HepG2 (cell line): Measurements from ENCODE around the gene HCRT. TPM values are rescaled to one million over a fixed set of nuclear protein-coding genes. Genes with fewer than 3 reads are reported as not detected.

Experiments used
- ARNTL ChIP-seq: sonication (generic); formaldehyde crosslinking; IDR thresholded peaks from 2 replicates; pipeline ENCODE4 v1.4.0; 2020; ENCODE audit warnings: mild to moderate bottlenecking, missing genetic modification reagents
- DNMT1 ChIP-seq: sonication (generic); formaldehyde crosslinking; IDR thresholded peaks from 2 replicates; pipeline ENCODE4 v1.5.1; 2020; ENCODE audit warnings: mild to moderate bottlenecking, missing genetic modification reagents
- ERF ChIP-seq: IDR thresholded peaks from 2 replicates; pipeline ENCODE4 v1.6.1; 2018; ENCODE audit warnings: missing biosample characterization, missing genetic modification reagents
- ETV5 ChIP-seq: IDR thresholded peaks from 2 replicates; pipeline ENCODE4 v1.6.1; 2018; ENCODE audit warnings: missing biosample characterization, missing genetic modification reagents, inconsistent platforms, borderline replicate concordance
- FOXC1 ChIP-seq: sonication (generic); formaldehyde crosslinking; IDR thresholded peaks from 2 replicates; pipeline ENCODE4 v1.8.0; 2022; ENCODE audit warnings: mild to moderate bottlenecking, missing genetic modification reagents, borderline replicate concordance
- JARID2 ChIP-seq: sonication (generic); formaldehyde crosslinking; IDR thresholded peaks from 2 replicates; pipeline ENCODE4 v1.8.1; 2023; ENCODE audit warnings: missing genetic modification reagents, inconsistent platforms; ENCODE audit not compliant: insufficient replicate concordance
- KDM1A ChIP-seq: IDR thresholded peaks from 2 replicates; pipeline ENCODE4 v1.6.1; 2016; ENCODE audit warnings: missing compliant biosample characterization
- KDM4B ChIP-seq: sonication (generic); formaldehyde crosslinking; IDR thresholded peaks from 2 replicates; pipeline ENCODE4 v1.4.0; 2020; ENCODE audit warnings: missing genetic modification reagents
- KMT2A ChIP-seq: sonication (generic); formaldehyde crosslinking; IDR thresholded peaks from 2 replicates; pipeline ENCODE4 v1.4.0; 2020; ENCODE audit warnings: missing genetic modification reagents
- NFE2L1 ChIP-seq: sonication (generic); formaldehyde crosslinking; IDR thresholded peaks from 2 replicates; pipeline ENCODE4 v1.4.0; 2020; ENCODE audit warnings: missing genetic modification reagents, mild to moderate bottlenecking, borderline replicate concordance
- SOX5 ChIP-seq: IDR thresholded peaks from 2 replicates; pipeline ENCODE4 v1.6.1; 2016; ENCODE audit warnings: borderline replicate concordance
- STAG1 ChIP-seq: sonication (generic); formaldehyde crosslinking; IDR thresholded peaks from 2 replicates; pipeline ENCODE4 v1.4.0; 2020; ENCODE audit warnings: missing genetic modification reagents
- ZNF275 ChIP-seq: sonication (generic); formaldehyde crosslinking; IDR thresholded peaks from 2 replicates; pipeline ENCODE4 v1.8.0; 2022; ENCODE audit warnings: missing genetic modification reagents, mild to moderate bottlenecking, inconsistent platforms, borderline replicate concordance
- ZNF280D ChIP-seq: sonication (generic); formaldehyde crosslinking; IDR thresholded peaks from 2 replicates; pipeline ENCODE4 v1.5.1; 2020; ENCODE audit warnings: mild to moderate bottlenecking, missing genetic modification reagents
- ZNF317 ChIP-seq: sonication (generic); formaldehyde crosslinking; IDR thresholded peaks from 2 replicates; pipeline ENCODE4 v1.5.0; 2020; ENCODE audit warnings: mild to moderate bottlenecking, missing genetic modification reagents
- ZNF547 ChIP-seq: sonication (generic); formaldehyde crosslinking; IDR thresholded peaks from 2 replicates; pipeline ENCODE4 v1.5.1; 2020; ENCODE audit warnings: mild to moderate bottlenecking, missing genetic modification reagents
- ZNF556 ChIP-seq: sonication (generic); formaldehyde crosslinking; IDR thresholded peaks from 2 replicates; pipeline ENCODE4 v1.4.0; 2020; ENCODE audit warnings: mild to moderate bottlenecking, missing genetic modification reagents, borderline replicate concordance
- ZNF766 ChIP-seq: sonication (generic); formaldehyde crosslinking; IDR thresholded peaks from 2 replicates; pipeline ENCODE4 v1.5.0; 2020; ENCODE audit warnings: missing genetic modification reagents, borderline replicate concordance
- polyA plus RNA-seq, 8 experiments: library from polyadenylated mRNA; depleted of rRNA in 3 of 8; stranded (reverse) in 7 of 8; unstranded in 1 of 8; fragments of >200 nt; fragmentation: Illumina TruSeq in 4 of 8; extraction: Trizol in 4 of 8; gene quantifications; 2 replicates each; pipeline versions ENCODE4 v1.2.1 to v1.2.3, GENCODE V29; 2011 to 2016; ENCODE audit warnings: low read depth in 4 of 8, missing spikeins in 1 of 8, mixed read lengths in 1 of 8; ENCODE audit not compliant: insufficient read depth in 1 of 8
- total RNA-seq, 5 experiments: library from RNA; depleted of rRNA; stranded (reverse); fragments of >200 nt; fragmentation: Illumina TruSeq; extraction: Trizol; gene quantifications; 2 replicates each; pipeline ENCODE4 v1.2.3, GENCODE V29; 2016; ENCODE audit warnings: low read depth in 1 of 5
- TF ChIP-seq, protein P1 (sequence below): sonication (generic); formaldehyde crosslinking; IDR thresholded peaks from 2 replicates; pipeline ENCODE4 v1.8.1; 2023; ENCODE audit warnings: missing genetic modification reagents, mild to moderate bottlenecking, borderline replicate concordance
- TF ChIP-seq, protein P2 (sequence below): sonication (generic); formaldehyde crosslinking; conservative IDR thresholded peaks from 2 replicates; pipeline ENCODE4 v1.8.0; 2022; ENCODE audit warnings: low read depth, missing genetic modification reagents
- TF ChIP-seq, protein P3 (sequence below): sonication (generic); formaldehyde crosslinking; IDR thresholded peaks from 2 replicates; pipeline ENCODE4 v1.9.0; 2022; ENCODE audit warnings: missing genetic modification reagents, mild to moderate bottlenecking, borderline replicate concordance

The HCRT gene
- total and polyA plus RNA-seq, 2 of the 13 experiments (the other 11 are each of a cell fraction or from before 2014, with no cell fraction given), result not detected

GRCh38 chr17:42183741-42184711, 1.2 kb downstream of the HCRT start (continued):
- TF ChIP-seq ZNF280D (peak; percentile 46; the same call in 1 of the 2 replicates), ETV5 (CRISPR knock-in tag) (peak; percentile 67), ZNF547 (peak; percentile 89; the same call in 1 of the 2 replicates), FOXC1 (peak; percentile 88), ZNF275 (CRISPR knock-in tag) (peak; percentile 47; the same call in 1 of the 2 replicates), KDM4B (CRISPR knock-in tag) (no peak), SOX5 (CRISPR knock-in tag) (peak; percentile 11; the same call in 1 of the 2 replicates), STAG1 (CRISPR knock-in tag) (peak; percentile 68), ERF (CRISPR knock-in tag) (peak; percentile 80), NFE2L1 (no peak), JARID2 (CRISPR knock-in tag) (peak; percentile 25), KDM1A (no peak), DNMT1 (CRISPR knock-in tag) (no peak; the same call in 1 of the 2 replicates), KMT2A (CRISPR knock-in tag) (peak; percentile 64; the same call in 1 of the 2 replicates), ZNF556 (peak; percentile 76), ZNF317 (CRISPR knock-in tag) (peak; percentile 26; the same call in 1 of the 2 replicates), ARNTL (CRISPR knock-in tag) (0 out of 2 replicates have a peak, but pooled peaks have one; percentile 27), ZNF766 (CRISPR knock-in tag) (peak; percentile 91)
- TF ChIP-seq, protein P1, sequence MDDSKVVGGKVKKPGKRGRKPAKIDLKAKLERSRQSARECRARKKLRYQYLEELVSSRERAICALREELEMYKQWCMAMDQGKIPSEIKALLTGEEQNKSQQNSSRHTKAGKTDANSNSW (CRISPR knock-in tag), result no peak; the same call in 1 of the 2 replicates
- TF ChIP-seq, protein P2, sequence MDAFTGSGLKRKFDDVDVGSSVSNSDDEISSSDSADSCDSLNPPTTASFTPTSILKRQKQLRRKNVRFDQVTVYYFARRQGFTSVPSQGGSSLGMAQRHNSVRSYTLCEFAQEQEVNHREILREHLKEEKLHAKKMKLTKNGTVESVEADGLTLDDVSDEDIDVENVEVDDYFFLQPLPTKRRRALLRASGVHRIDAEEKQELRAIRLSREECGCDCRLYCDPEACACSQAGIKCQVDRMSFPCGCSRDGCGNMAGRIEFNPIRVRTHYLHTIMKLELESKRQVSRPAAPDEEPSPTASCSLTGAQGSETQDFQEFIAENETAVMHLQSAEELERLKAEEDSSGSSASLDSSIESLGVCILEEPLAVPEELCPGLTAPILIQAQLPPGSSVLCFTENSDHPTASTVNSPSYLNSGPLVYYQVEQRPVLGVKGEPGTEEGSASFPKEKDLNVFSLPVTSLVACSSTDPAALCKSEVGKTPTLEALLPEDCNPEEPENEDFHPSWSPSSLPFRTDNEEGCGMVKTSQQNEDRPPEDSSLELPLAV (CRISPR knock-in tag), result no peak
- TF ChIP-seq, protein P3, sequence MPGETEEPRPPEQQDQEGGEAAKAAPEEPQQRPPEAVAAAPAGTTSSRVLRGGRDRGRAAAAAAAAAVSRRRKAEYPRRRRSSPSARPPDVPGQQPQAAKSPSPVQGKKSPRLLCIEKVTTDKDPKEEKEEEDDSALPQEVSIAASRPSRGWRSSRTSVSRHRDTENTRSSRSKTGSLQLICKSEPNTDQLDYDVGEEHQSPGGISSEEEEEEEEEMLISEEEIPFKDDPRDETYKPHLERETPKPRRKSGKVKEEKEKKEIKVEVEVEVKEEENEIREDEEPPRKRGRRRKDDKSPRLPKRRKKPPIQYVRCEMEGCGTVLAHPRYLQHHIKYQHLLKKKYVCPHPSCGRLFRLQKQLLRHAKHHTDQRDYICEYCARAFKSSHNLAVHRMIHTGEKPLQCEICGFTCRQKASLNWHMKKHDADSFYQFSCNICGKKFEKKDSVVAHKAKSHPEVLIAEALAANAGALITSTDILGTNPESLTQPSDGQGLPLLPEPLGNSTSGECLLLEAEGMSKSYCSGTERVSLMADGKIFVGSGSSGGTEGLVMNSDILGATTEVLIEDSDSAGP, result peak; percentile 93
